OCI-LY1 (cell line): ENCODE results near the gene JAGN1.

Source experiments
- H2AFZ ChIP-seq: fragments of 200-600 bp; sonication (generic), shearing (Covaris generic); 2 replicates; pipeline ENCODE4 v1.6.0; 2014; ENCODE audit warnings: antibody characterized with exemption, mild to moderate bottlenecking, low read length
- H3F3A ChIP-seq: fragments of 200-600 bp; sonication (generic), shearing (Covaris generic); 2 replicates; pipeline ENCODE4 v1.6.0; 2014; ENCODE audit warnings: mild to moderate bottlenecking, antibody characterized with exemption, low read length, moderate library complexity; ENCODE audit not compliant: insufficient read depth
- H3K27ac ChIP-seq: fragments of 200-600 bp; sonication (generic); 2 replicates; pipeline ENCODE4 v1.5.1; 2014; ENCODE audit warnings: low read length, mixed run types, mild to moderate bottlenecking, low read depth; ENCODE audit not compliant: poor library complexity, severe bottlenecking
- H3K27me3 ChIP-seq: fragments of 200-600 bp; sonication (generic); 2 replicates; pipeline ENCODE4 v1.6.0; 2014; ENCODE audit warnings: antibody characterized with exemption, mild to moderate bottlenecking, low read length, moderate library complexity; ENCODE audit not compliant: insufficient read depth
- H3K36me3 ChIP-seq: fragments of 200-600 bp; sonication (generic); 2 replicates; pipeline ENCODE4 v1.6.1; 2014; ENCODE audit warnings: mild to moderate bottlenecking, antibody characterized with exemption, low read length, moderate library complexity, mixed read lengths; ENCODE audit not compliant: insufficient read depth
- H3K4me1 ChIP-seq: fragments of 200-600 bp; sonication (generic); 2 replicates; pipeline ENCODE4 v1.5.1; 2014; ENCODE audit warnings: mild to moderate bottlenecking, low read length, moderate library complexity; ENCODE audit not compliant: insufficient read depth, severe bottlenecking
- H3K4me2 ChIP-seq: fragments of 200-600 bp; sonication (generic), shearing (Covaris generic); 2 replicates; pipeline ENCODE4 v1.6.1; 2014; ENCODE audit warnings: low read length
- H3K4me3 ChIP-seq: fragments of 200-600 bp; sonication (generic); 2 replicates; pipeline ENCODE4 v1.5.1; 2014; ENCODE audit warnings: low read length, low read depth, mild to moderate bottlenecking, mixed read lengths; ENCODE audit not compliant: poor library complexity, severe bottlenecking
- H3K79me2 ChIP-seq: fragments of 200-600 bp; shearing (Covaris generic); 2 replicates; pipeline ENCODE4 v1.6.1; 2016; ENCODE audit warnings: mixed run types, low read length, mixed read lengths; ENCODE audit not compliant: insufficient read depth
- H3K9ac ChIP-seq: fragments of 200-600 bp; sonication (generic), shearing (Covaris generic); 2 replicates; pipeline ENCODE4 v1.6.1; 2014; ENCODE audit warnings: mild to moderate bottlenecking, low read length, mixed read lengths
- H3K9me2 ChIP-seq: fragments of 200-600 bp; sonication (generic), shearing (Covaris generic); 2 replicates; pipeline ENCODE4 v1.6.1; 2014; ENCODE audit warnings: low read depth, mild to moderate bottlenecking, low read length, mixed read lengths
- H3K9me3 ChIP-seq: fragments of 200-600 bp; shearing (Covaris generic); 2 replicates; pipeline ENCODE4 v1.6.1; 2014; ENCODE audit warnings: low read length, mixed read lengths
- H4K20me1 ChIP-seq: fragments of 200-600 bp; sonication (generic), shearing (Covaris generic); 2 replicates; pipeline ENCODE4 v1.6.0; 2016; ENCODE audit warnings: mild to moderate bottlenecking, low read length; ENCODE audit not compliant: insufficient read depth
- EZH2 ChIP-seq: fragments of 200-600 bp; sonication (generic), shearing (Covaris generic); IDR thresholded peaks from 2 replicates; pipeline ENCODE4 v1.8.0; 2017; ENCODE audit warnings: borderline replicate concordance, mixed run types, mild to moderate bottlenecking, antibody characterized with exemption, low read length, moderate library complexity, mixed read lengths
- TF ChIP-seq, protein P1 (sequence below): fragments of 200-600 bp; sonication (generic), shearing (Covaris generic); IDR thresholded peaks from 2 replicates; pipeline ENCODE4 v1.5.1; 2017; ENCODE audit warnings: mild to moderate bottlenecking, antibody characterized with exemption, low read length, moderate library complexity, mixed read lengths

The JAGN1 gene

DNA sequence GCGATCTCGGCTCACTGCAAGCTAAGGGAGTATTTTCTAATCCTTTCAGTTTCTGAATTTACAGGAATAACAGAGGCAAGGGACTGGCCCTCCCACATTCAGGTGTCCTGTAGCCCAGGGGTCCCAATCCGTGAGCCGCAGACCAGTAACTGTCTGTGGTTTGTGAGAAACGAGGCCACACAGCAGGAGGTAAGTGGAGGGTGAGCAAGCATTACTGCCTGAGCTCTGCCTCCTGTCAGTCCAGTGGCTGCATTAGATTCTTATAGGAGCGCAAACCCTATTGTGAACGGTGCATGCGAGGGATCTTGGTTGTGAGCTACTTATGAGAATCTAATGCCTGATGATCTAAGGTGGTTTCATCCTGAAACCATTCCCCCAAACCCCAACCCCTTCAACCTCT lies 21.5 kb downstream of the JAGN1 start:
- H3K79me2 ChIP-seq = no peaks in the 10 kb centered on the region
- H3K9ac ChIP-seq = no peak overlapping the region
- no peak overlapping the region for H2AFZ ChIP-seq
- no peaks in the 10 kb centered on the region for H3K36me3 ChIP-seq
- TF ChIP-seq, protein P1, sequence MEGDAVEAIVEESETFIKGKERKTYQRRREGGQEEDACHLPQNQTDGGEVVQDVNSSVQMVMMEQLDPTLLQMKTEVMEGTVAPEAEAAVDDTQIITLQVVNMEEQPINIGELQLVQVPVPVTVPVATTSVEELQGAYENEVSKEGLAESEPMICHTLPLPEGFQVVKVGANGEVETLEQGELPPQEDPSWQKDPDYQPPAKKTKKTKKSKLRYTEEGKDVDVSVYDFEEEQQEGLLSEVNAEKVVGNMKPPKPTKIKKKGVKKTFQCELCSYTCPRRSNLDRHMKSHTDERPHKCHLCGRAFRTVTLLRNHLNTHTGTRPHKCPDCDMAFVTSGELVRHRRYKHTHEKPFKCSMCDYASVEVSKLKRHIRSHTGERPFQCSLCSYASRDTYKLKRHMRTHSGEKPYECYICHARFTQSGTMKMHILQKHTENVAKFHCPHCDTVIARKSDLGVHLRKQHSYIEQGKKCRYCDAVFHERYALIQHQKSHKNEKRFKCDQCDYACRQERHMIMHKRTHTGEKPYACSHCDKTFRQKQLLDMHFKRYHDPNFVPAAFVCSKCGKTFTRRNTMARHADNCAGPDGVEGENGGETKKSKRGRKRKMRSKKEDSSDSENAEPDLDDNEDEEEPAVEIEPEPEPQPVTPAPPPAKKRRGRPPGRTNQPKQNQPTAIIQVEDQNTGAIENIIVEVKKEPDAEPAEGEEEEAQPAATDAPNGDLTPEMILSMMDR = no peak
- no peak for TF ChIP-seq EZH2
- no peaks in the 10 kb centered on the region for H3K9me2 ChIP-seq
- H3K4me2 ChIP-seq = no peak overlapping the region
- no peak overlapping the region for H3K27ac ChIP-seq
- no peaks in the 10 kb centered on the region for H4K20me1 ChIP-seq
- no peaks in the 10 kb centered on the region for H3F3A ChIP-seq
- no peaks in the 10 kb centered on the region for H3K4me1 ChIP-seq
- no peak overlapping the region for H3K4me3 ChIP-seq
- 0 out of 2 replicates have a peak, but pooled peaks cover 1% of the 10 kb centered on the region for H3K27me3 ChIP-seq
- H3K9me3 ChIP-seq = no peaks in the 10 kb centered on the region

DNA sequence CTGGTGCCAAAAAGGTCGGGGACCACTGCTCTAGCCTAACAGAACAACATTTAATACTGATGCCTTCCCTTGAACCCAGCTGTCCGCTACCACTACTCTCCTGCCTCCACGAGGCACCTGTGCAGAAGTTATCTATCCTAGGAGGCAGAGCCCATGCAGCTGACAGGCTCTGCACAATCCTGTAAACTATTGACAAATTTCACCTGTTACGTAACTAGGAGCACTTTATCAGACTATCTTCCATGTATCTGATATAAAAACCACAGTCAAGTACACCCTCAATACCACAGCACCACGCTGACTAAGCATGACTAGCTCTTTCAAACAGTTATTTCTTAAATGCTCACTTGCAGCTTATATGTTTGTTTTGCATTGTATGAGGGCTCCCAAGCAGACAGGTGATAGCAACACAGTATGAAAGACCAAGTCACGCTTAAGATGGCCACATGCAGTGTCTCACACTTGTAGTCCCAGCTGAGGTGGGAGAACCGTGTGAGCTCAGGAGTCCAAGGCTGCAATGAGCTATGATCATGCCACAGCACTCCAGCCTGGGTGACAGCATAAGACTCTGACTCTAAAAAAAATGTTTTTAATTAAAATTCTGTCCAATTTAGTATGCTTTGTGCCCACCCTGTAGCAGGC lies 22.0 kb downstream of the JAGN1 start:
- H3K36me3 ChIP-seq = no peaks in the 10 kb centered on the region
- no peaks in the 10 kb centered on the region for H3K4me1 ChIP-seq
- H3K4me3 ChIP-seq = no peak overlapping the region
- no peaks in the 10 kb centered on the region for H4K20me1 ChIP-seq
- no peak overlapping the region for H3K9ac ChIP-seq
- H2AFZ ChIP-seq = no peak overlapping the region
- H3K79me2 ChIP-seq = no peaks in the 10 kb centered on the region
- TF ChIP-seq, protein P1 = no peak
- no peak for TF ChIP-seq EZH2
- H3K27ac ChIP-seq = no peak overlapping the region
- H3K4me2 ChIP-seq = no peak overlapping the region
- H3K27me3 ChIP-seq = no peaks in the 10 kb centered on the region
- no peaks in the 10 kb centered on the region for H3K9me2 ChIP-seq
- no peaks in the 10 kb centered on the region for H3K9me3 ChIP-seq
- H3F3A ChIP-seq = no peaks in the 10 kb centered on the region

DNA sequence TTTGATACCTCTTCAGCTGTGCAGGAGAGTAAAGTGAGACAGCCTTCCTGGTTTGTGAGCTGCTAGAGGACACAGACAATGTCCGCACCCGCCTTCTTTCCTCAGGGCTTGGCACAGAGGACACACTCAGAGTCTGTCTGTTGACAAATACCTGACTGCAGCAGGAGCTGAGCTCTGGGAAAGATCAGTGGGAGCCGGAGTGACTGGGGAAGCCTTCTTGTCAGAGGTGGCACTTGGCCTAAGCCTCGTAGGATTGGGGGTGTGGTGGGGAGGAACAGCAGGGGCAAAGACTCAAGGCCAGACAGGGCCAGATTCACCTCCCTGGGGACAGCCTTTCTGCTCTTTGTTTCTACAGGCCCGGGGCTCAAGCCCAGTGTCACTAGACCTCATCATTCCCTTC lies 23.2 kb downstream of the JAGN1 start:
- Histone ChIP-seq H3K9ac (no peak overlapping the region), H2AFZ (no peak overlapping the region), H3K36me3 (no peaks in the 10 kb centered on the region), H3K4me1 (no peaks in the 10 kb centered on the region), H3K9me2 (no peaks in the 10 kb centered on the region), H3F3A (no peaks in the 10 kb centered on the region), H3K9me3 (no peaks in the 10 kb centered on the region), H3K4me3 (no peak overlapping the region), H3K79me2 (no peaks in the 10 kb centered on the region), H3K4me2 (no peak overlapping the region), H4K20me1 (no peaks in the 10 kb centered on the region), H3K27me3 (no peaks in the 10 kb centered on the region), H3K27ac (no peak overlapping the region)
- TF ChIP-seq EZH2 = no peak
- TF ChIP-seq, protein P1 = no peak
